Ishikawa (cell line): Measurements from ENCODE around the gene OR8K5.

Experiments used
- EGR1 ChIP-seq: IDR thresholded peaks from 2 replicates; pipeline ENCODE4 v1.6.1; 2012
- RAD21 ChIP-seq: IDR thresholded peaks from 2 replicates; pipeline ENCODE4 v1.6.1; 2012; ENCODE audit warnings: low read depth
- TAF1 ChIP-seq: IDR thresholded peaks from 2 replicates; pipeline ENCODE4 v1.6.1; 2012; ENCODE audit warnings: low read depth, mild to moderate bottlenecking
- TF ChIP-seq, protein P1 (sequence below): IDR thresholded peaks from 2 replicates; pipeline ENCODE4 v1.6.1; 2012

DNA sequence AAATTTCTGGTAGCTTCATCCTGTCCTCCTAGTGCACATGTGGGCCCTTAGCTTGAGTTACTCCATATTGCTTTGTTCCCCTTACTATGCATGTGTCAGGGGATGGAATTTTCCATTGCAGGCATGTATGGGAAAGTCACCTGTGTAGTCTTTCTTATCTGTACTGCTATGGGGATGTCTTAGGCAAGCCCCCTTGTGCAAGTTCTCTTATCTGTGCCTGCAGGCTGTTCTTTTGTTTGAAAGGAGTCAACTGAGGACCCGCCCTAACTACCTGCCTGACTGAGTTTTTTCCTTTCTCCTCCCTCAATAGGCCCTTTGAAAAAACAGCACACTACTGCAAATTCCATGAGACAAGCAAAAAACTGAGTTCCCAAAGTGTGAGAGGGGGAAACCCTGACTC lies 8.7 kb downstream of the OR8K5 start:
- TF ChIP-seq TAF1, result no peak
- TF ChIP-seq EGR1, result no peak
- TF ChIP-seq, protein P1, sequence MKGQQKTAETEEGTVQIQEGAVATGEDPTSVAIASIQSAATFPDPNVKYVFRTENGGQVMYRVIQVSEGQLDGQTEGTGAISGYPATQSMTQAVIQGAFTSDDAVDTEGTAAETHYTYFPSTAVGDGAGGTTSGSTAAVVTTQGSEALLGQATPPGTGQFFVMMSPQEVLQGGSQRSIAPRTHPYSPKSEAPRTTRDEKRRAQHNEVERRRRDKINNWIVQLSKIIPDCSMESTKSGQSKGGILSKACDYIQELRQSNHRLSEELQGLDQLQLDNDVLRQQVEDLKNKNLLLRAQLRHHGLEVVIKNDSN, result no peak
- no peak for TF ChIP-seq RAD21
